Measurements from ENCODE around the gene EBNA1BP2. TPM values are rescaled to one million over a fixed set of nuclear protein-coding genes. Genes with fewer than 3 reads are reported as not detected.

EBNA1BP2 gene
- polyA plus RNA-seq, 1 donor from 2014 or later: 102 TPM

DNA sequence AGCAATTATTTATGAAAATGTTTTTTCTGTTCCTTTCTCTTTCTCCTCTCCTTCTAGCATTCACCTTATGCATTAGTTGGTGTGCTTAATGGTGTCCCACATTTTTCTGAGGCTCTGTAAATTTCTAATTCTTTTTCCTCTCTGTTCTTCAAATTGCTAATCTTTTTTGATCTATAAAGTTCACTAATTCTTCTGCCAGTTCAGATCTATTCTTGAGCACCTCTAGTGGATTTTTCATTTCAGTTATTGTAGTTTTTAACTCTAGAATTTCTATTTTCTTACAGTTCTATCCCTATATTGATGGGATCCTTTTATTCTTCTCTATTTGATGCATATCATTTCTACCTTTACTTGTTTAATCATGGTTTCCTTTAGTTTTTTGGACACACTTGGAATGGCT lies 22.4 kb upstream of the EBNA1BP2 start:
- no peaks in the 10 kb centered on the region for H3K79me2 ChIP-seq (replicated peaks; ENCODE audit: insufficient read depth, low read length)
- no peaks in the 10 kb centered on the region for H3F3A ChIP-seq (ENCODE audit: insufficient read depth, low read length, poor library complexity, severe bottlenecking)
- no peaks in the 10 kb centered on the region for H4K20me1 ChIP-seq (ENCODE audit: insufficient read depth)
- H3K4me3 ChIP-seq (ENCODE audit: low read length): no peak overlapping the region
- H3K4me2 ChIP-seq (ENCODE audit: low read length): no peak overlapping the region
- H3K27me3 ChIP-seq (ENCODE audit: insufficient read depth, low read depth, low read length): no peaks in the 10 kb centered on the region
- H3K27ac ChIP-seq (ENCODE audit: low read length): no peak overlapping the region
- TF ChIP-seq SMC3 (conservative IDR thresholded peaks at IDR 0.05; ENCODE audit: poor library complexity) (no peak), POLR2AphosphoS5 (IDR thresholded peaks at IDR 0.05) (no peak), RAD21 (conservative IDR thresholded peaks at IDR 0.05) (no peak), EP300 (conservative IDR thresholded peaks at IDR 0.05; ENCODE audit: poor library complexity, severe bottlenecking) (no peak), EZH2 (IDR thresholded peaks at IDR 0.05; ENCODE audit: borderline replicate concordance, insufficient read depth, low read length, poor library complexity, severe bottlenecking) (no peak)
- H2AFZ ChIP-seq (ENCODE audit: low read depth, low read length): no peak overlapping the region
- H3K9ac ChIP-seq (ENCODE audit: low read length): no peak overlapping the region
- no peaks in the 10 kb centered on the region for H3K9me2 ChIP-seq (ENCODE audit: insufficient read depth, low read length)
- H3K9me3 ChIP-seq (ENCODE audit: low read length): no peaks in the 10 kb centered on the region
- H3K36me3 ChIP-seq (ENCODE audit: insufficient read depth, low read length): no peaks in the 10 kb centered on the region

GRCh38 chr1:43188106-43188505 lies 16.0 kb upstream of the EBNA1BP2 start:
- Histone ChIP-seq H3K27me3 (ENCODE audit: insufficient read depth, low read depth, low read length) (no peaks in the 10 kb centered on the region), H3K4me3 (ENCODE audit: low read length) (no peak overlapping the region), H3K9ac (ENCODE audit: low read length) (no peak overlapping the region), H4K20me1 (ENCODE audit: insufficient read depth) (no peaks in the 10 kb centered on the region), H3F3A (ENCODE audit: insufficient read depth, low read length, poor library complexity, severe bottlenecking) (no peaks in the 10 kb centered on the region), H2AFZ (ENCODE audit: low read depth, low read length) (no peak overlapping the region), H3K27ac (ENCODE audit: low read length) (no peak overlapping the region), H3K9me3 (ENCODE audit: low read length) (no peaks in the 10 kb centered on the region), H3K79me2 (replicated peaks; ENCODE audit: insufficient read depth, low read length) (no peaks in the 10 kb centered on the region), H3K9me2 (ENCODE audit: insufficient read depth, low read length) (no peaks in the 10 kb centered on the region), H3K4me2 (ENCODE audit: low read length) (no peak overlapping the region), H3K36me3 (ENCODE audit: insufficient read depth, low read length) (no peaks in the 10 kb centered on the region)
- TF ChIP-seq MXI1 (conservative IDR thresholded peaks at IDR 0.05; ENCODE audit: poor library complexity, severe bottlenecking): no peak
- TF ChIP-seq EP300 (conservative IDR thresholded peaks at IDR 0.05; ENCODE audit: poor library complexity, severe bottlenecking): no peak
- TF ChIP-seq, protein P1, sequence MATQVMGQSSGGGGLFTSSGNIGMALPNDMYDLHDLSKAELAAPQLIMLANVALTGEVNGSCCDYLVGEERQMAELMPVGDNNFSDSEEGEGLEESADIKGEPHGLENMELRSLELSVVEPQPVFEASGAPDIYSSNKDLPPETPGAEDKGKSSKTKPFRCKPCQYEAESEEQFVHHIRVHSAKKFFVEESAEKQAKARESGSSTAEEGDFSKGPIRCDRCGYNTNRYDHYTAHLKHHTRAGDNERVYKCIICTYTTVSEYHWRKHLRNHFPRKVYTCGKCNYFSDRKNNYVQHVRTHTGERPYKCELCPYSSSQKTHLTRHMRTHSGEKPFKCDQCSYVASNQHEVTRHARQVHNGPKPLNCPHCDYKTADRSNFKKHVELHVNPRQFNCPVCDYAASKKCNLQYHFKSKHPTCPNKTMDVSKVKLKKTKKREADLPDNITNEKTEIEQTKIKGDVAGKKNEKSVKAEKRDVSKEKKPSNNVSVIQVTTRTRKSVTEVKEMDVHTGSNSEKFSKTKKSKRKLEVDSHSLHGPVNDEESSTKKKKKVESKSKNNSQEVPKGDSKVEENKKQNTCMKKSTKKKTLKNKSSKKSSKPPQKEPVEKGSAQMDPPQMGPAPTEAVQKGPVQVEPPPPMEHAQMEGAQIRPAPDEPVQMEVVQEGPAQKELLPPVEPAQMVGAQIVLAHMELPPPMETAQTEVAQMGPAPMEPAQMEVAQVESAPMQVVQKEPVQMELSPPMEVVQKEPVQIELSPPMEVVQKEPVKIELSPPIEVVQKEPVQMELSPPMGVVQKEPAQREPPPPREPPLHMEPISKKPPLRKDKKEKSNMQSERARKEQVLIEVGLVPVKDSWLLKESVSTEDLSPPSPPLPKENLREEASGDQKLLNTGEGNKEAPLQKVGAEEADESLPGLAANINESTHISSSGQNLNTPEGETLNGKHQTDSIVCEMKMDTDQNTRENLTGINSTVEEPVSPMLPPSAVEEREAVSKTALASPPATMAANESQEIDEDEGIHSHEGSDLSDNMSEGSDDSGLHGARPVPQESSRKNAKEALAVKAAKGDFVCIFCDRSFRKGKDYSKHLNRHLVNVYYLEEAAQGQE (IDR thresholded peaks at IDR 0.05; ENCODE audit: borderline replicate concordance): no peak

- Histone ChIP-seq H3K36me3 (ENCODE audit: insufficient read depth, low read length) (no peaks in the 10 kb centered on the region), H2AFZ (ENCODE audit: low read depth, low read length) (no peak overlapping the region), H3K4me3 (ENCODE audit: low read length) (no peak overlapping the region), H3K27me3 (ENCODE audit: insufficient read depth, low read depth, low read length) (no peaks in the 10 kb centered on the region), H4K20me1 (ENCODE audit: insufficient read depth) (no peaks in the 10 kb centered on the region), H3F3A (ENCODE audit: insufficient read depth, low read length, poor library complexity, severe bottlenecking) (no peaks in the 10 kb centered on the region), H3K9me2 (ENCODE audit: insufficient read depth, low read length) (no peaks in the 10 kb centered on the region), H3K79me2 (replicated peaks; ENCODE audit: insufficient read depth, low read length) (no peaks in the 10 kb centered on the region), H3K27ac (ENCODE audit: low read length) (no peak overlapping the region), H3K4me2 (ENCODE audit: low read length) (no peak overlapping the region), H3K9ac (ENCODE audit: low read length) (no peak overlapping the region), H3K9me3 (ENCODE audit: low read length) (no peaks in the 10 kb centered on the region)
- TF ChIP-seq TAF1 (IDR thresholded peaks at IDR 0.05; ENCODE audit: low read depth): no peak
- TF ChIP-seq, protein P1 (IDR thresholded peaks at IDR 0.05; ENCODE audit: borderline replicate concordance): no peak
- TF ChIP-seq RAD21 (conservative IDR thresholded peaks at IDR 0.05): no peak
- TF ChIP-seq POLR2AphosphoS5 (IDR thresholded peaks at IDR 0.05): no peak
- no peak for TF ChIP-seq CTCF (IDR thresholded peaks at IDR 0.05; ENCODE audit: poor library complexity, severe bottlenecking)
- no peak for TF ChIP-seq EP300 (conservative IDR thresholded peaks at IDR 0.05; ENCODE audit: poor library complexity, severe bottlenecking)
- no peak for TF ChIP-seq EZH2 (IDR thresholded peaks at IDR 0.05; ENCODE audit: borderline replicate concordance, insufficient read depth, low read length, poor library complexity, severe bottlenecking)
- no peak for TF ChIP-seq SMC3 (conservative IDR thresholded peaks at IDR 0.05; ENCODE audit: poor library complexity)
- no peak for TF ChIP-seq MXI1 (conservative IDR thresholded peaks at IDR 0.05; ENCODE audit: poor library complexity, severe bottlenecking)
Observed at GRCh38 chr1:43184995-43185394, 12.9 kb upstream of the EBNA1BP2 start.

Data from neural cell (in vitro differentiated cells).